ENCODE data around the gene C11orf98.
A peak's percentile ranks its signal among the peaks of the same experiment; 100 is the strongest.
"Not testable (repeated sequence)": the region's sequence is repeated elsewhere in the genome, so short reads cannot be mapped to it uniquely, and the experiment has no call there.

The C11orf98 gene

DNA sequence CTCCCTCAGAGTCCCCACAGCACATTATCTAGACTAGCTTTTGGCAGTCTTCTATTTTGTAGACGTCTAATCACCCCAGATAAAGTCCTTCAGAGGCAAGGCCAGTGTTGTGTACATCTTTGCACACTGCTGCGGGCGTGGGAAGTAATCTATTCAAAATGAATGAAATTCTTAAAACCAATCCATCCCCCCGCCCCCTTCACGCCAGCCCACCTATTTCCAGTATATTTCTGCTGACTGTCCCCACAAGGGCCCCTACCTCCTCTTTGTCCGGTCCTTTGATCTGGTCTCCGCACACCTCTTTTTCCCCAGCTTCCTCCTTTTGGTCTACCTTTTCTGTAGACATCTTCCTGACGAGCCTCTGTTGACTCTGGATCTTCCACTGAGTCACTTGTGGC lies 41.8 kb upstream of the C11orf98 start:
- Histone ChIP-seq H3K27me3 (ENCODE audit: control insufficient read depth in 1 of 2, insufficient read depth in 2 of 2, low read length in 2 of 2) (no peaks in the 10 kb centered on the region), H3K27ac (ENCODE audit: low read depth, low read length) (peak overlapping the region; percentile 47), H3K9ac (ENCODE audit: low read depth in 1 of 2, low read length in 2 of 2) (peak overlapping the region; percentile 75 to 76), H3K9me3 (ENCODE audit: control insufficient read depth in 1 of 2, low read length in 2 of 2) (no peaks in the 10 kb centered on the region), H3K4me1 (ENCODE audit: control insufficient read depth in 1 of 2, insufficient read depth in 2 of 2, low read length in 2 of 2) (peaks cover 33 to 42% of the 10 kb centered on the region in 2 donors), H3K4me3 (ENCODE audit: low read depth in 1 of 2, low read length in 2 of 2) (peak overlapping the region; percentile 67 to 71), H3K36me3 (ENCODE audit: control insufficient read depth in 1 of 2, insufficient read depth in 2 of 2, low read length in 2 of 2) (peaks cover 10 to 19% of the 10 kb centered on the region in 2 donors)

DNA sequence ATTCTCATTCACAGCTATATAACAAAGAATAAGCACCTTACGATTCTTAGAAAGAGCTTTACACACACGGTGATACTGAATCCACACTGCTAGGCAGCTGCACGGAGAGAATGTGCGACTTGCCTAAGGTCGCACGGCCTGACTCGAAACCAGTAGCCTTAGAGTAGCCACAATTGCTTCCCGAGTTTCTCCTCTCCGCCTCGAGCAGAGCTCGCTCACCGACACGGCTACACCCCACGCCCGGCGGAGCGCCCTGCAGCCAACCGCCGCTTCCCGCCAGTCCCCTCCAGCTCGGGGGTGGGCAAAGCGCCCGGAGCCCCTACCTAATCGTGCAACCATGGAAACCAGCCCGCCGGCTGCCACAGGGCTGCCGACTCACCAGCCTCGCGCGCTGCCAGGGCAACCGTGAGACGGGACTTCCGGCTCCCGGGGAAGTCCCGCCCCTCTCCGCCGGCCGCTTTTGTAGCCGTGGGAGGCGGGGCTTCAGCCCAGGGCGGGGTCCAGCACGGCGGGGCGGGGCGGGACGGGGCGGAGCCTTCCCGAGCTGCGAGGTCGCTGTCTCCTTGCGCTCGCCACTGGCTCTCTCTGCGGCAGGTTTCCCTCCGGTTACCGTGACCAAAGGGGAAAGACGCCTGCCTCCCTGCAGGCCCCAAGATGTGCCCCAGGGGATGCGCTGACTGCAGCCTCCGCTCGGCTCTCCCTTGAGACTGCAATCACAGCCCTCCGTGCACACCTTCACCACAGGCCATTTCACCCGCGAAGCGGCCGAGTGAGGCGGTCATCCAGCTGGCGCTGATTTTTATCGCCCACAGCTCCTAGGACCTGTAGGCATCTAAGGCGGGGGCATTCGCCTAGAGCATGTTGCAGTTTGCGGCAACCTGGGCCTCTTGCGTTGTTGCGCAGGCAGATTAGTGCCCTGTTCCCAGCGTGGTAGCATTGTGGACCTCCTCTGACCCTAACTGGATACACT lies 41.2 kb upstream of the C11orf98 start:
- Histone ChIP-seq H3K9ac (ENCODE audit: low read depth in 1 of 2, low read length in 2 of 2) (peak overlapping the region; percentile 75 to 76), H3K36me3 (ENCODE audit: control insufficient read depth in 1 of 2, insufficient read depth in 2 of 2, low read length in 2 of 2) (peaks cover 7 to 21% of the 10 kb centered on the region in 2 donors), H3K27me3 (ENCODE audit: control insufficient read depth in 1 of 2, insufficient read depth in 2 of 2, low read length in 2 of 2) (no peaks in the 10 kb centered on the region), H3K4me1 (ENCODE audit: control insufficient read depth in 1 of 2, insufficient read depth in 2 of 2, low read length in 2 of 2) (peaks cover 33 to 42% of the 10 kb centered on the region in 2 donors), H3K9me3 (ENCODE audit: control insufficient read depth in 1 of 2, low read length in 2 of 2) (no peaks in the 10 kb centered on the region), H3K4me3 (ENCODE audit: low read depth in 1 of 2, low read length in 2 of 2) (peak overlapping the region; percentile 81 to 87), H3K27ac (ENCODE audit: low read depth, low read length) (peak overlapping the region; percentile 70)

DNA sequence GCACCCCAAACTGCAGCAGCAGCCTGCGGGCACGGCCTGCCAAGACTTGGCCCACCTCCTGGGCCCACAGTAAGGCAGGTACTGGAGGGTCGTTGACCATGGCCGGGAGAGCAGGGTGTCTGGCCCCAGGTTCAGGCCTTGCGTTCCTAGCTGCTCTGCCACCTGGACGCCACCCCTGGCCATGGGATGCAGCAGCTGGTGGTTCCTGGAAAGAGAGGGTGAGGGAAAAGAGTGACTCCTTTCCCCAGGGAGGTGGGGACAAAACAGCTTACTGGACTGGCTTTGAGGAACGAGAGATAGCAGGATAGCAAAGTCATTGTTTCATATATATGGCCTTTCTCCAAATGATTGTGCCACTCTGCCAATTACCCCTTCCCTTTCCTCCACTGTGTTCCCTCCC lies 40.4 kb upstream of the C11orf98 start:
- Histone ChIP-seq H3K9ac (ENCODE audit: low read depth in 1 of 2, low read length in 2 of 2) (peak overlapping the region; percentile 40 to 76), H3K4me1 (ENCODE audit: control insufficient read depth in 1 of 2, insufficient read depth in 2 of 2, low read length in 2 of 2) (peaks cover 31 to 38% of the 10 kb centered on the region in 2 donors), H3K4me3 (ENCODE audit: low read depth in 1 of 2, low read length in 2 of 2) (peak overlapping the region; percentile 81 to 87)

GRCh38 chr11:62703921-62704320 lies 38.9 kb upstream of the C11orf98 start:
- H3K27ac ChIP-seq (ENCODE audit: low read depth, low read length); H3K9ac ChIP-seq (ENCODE audit: low read depth in 1 of 2, low read length in 2 of 2); H3K27me3 ChIP-seq (ENCODE audit: control insufficient read depth in 1 of 2, insufficient read depth in 2 of 2, low read length in 2 of 2): not testable (repeated sequence)

More for the DNA sequence above, 40.4 kb upstream of the C11orf98 start:
- H3K36me3 ChIP-seq (ENCODE audit: control insufficient read depth in 1 of 2, insufficient read depth in 2 of 2, low read length in 2 of 2), result peaks cover 7 to 16% of the 10 kb centered on the region in 2 donors
- H3K9me3 ChIP-seq (ENCODE audit: control insufficient read depth in 1 of 2, low read length in 2 of 2), result no peaks in the 10 kb centered on the region
- H3K27ac ChIP-seq (ENCODE audit: low read depth, low read length), result peak overlapping the region; percentile 70
- H3K27me3 ChIP-seq (ENCODE audit: control insufficient read depth in 1 of 2, insufficient read depth in 2 of 2, low read length in 2 of 2), result no peaks in the 10 kb centered on the region

DNA sequence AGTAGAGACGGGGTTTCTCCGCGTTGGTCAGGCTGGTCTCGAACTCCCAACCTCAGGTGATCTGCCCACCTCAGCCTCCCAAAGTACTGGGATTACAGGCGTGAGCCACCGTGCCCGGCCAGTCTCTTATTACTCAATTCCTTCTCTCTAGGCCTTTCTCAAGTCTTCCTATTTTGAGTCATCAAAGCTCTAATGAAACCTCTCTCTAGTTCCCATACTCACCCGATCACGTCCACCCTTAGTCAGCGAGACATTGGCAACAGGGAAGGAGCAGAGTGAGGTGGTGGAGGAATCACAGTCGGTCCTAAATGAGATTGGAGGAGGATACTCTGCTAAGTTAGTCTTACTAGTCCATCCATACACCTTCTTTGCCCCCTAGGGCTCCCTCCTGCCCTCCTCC lies 37.2 kb upstream of the C11orf98 start:
- H3K9me3 ChIP-seq (ENCODE audit: control insufficient read depth in 1 of 2, low read length in 2 of 2), result no peaks in the 10 kb centered on the region
- peaks cover 5 to 13% of the 10 kb centered on the region in 2 donors for H3K36me3 ChIP-seq (ENCODE audit: control insufficient read depth in 1 of 2, insufficient read depth in 2 of 2, low read length in 2 of 2)
- H3K4me1 ChIP-seq (ENCODE audit: control insufficient read depth in 1 of 2, insufficient read depth in 2 of 2, low read length in 2 of 2), result peaks cover 16 to 20% of the 10 kb centered on the region in 2 donors
- no peaks in the 10 kb centered on the region for H3K27me3 ChIP-seq (ENCODE audit: control insufficient read depth in 1 of 2, insufficient read depth in 2 of 2, low read length in 2 of 2)
- H3K27ac ChIP-seq (ENCODE audit: low read depth, low read length), result no peak overlapping the region
- H3K9ac ChIP-seq (ENCODE audit: low read depth in 1 of 2, low read length in 2 of 2), result no peak overlapping the region
- no peak overlapping the region for H3K4me3 ChIP-seq (ENCODE audit: low read depth in 1 of 2, low read length in 2 of 2)

More at GRCh38 chr11:62703921-62704320, 38.9 kb upstream of the C11orf98 start:
- H3K9me3 ChIP-seq (ENCODE audit: control insufficient read depth in 1 of 2, low read length in 2 of 2); H3K4me3 ChIP-seq (ENCODE audit: low read depth in 1 of 2, low read length in 2 of 2): not testable (repeated sequence)
- Histone ChIP-seq H3K4me1 (ENCODE audit: control insufficient read depth in 1 of 2, insufficient read depth in 2 of 2, low read length in 2 of 2) (peaks cover 22 to 30% of the 10 kb centered on the region in 2 donors), H3K36me3 (ENCODE audit: control insufficient read depth in 1 of 2, insufficient read depth in 2 of 2, low read length in 2 of 2) (peaks cover 5 to 13% of the 10 kb centered on the region in 2 donors)

- Histone ChIP-seq H3K4me1 (ENCODE audit: control insufficient read depth in 1 of 2, insufficient read depth in 2 of 2, low read length in 2 of 2) (no peaks in the 10 kb centered on the region), H3K36me3 (ENCODE audit: control insufficient read depth in 1 of 2, insufficient read depth in 2 of 2, low read length in 2 of 2) (peaks cover 20 to 28% of the 10 kb centered on the region in 2 donors), H3K4me3 (ENCODE audit: low read depth in 1 of 2, low read length in 2 of 2) (no peak overlapping the region), H3K27ac (ENCODE audit: low read depth, low read length) (no peak overlapping the region), H3K9me3 (ENCODE audit: control insufficient read depth in 1 of 2, low read length in 2 of 2) (no peaks in the 10 kb centered on the region), H3K27me3 (ENCODE audit: control insufficient read depth in 1 of 2, insufficient read depth in 2 of 2, low read length in 2 of 2) (no peaks in the 10 kb centered on the region), H3K9ac (ENCODE audit: low read depth in 1 of 2, low read length in 2 of 2) (no peak overlapping the region)
Observed at GRCh38 chr11:62694455-62695167, 29.6 kb upstream of the C11orf98 start.

GRCh38 chr11:62693624-62694023 lies 28.6 kb upstream of the C11orf98 start:
- not testable (repeated sequence) for H3K9me3 ChIP-seq (ENCODE audit: control insufficient read depth in 1 of 2, low read length in 2 of 2); H3K27me3 ChIP-seq (ENCODE audit: control insufficient read depth in 1 of 2, insufficient read depth in 2 of 2, low read length in 2 of 2); H3K4me1 ChIP-seq (ENCODE audit: control insufficient read depth in 1 of 2, insufficient read depth in 2 of 2, low read length in 2 of 2); H3K9ac ChIP-seq (ENCODE audit: low read depth in 1 of 2, low read length in 2 of 2); H3K4me3 ChIP-seq (ENCODE audit: low read depth in 1 of 2, low read length in 2 of 2); H3K27ac ChIP-seq (ENCODE audit: low read depth, low read length)
- peaks cover 20 to 28% of the 10 kb centered on the region in 2 donors for H3K36me3 ChIP-seq (ENCODE audit: control insufficient read depth in 1 of 2, insufficient read depth in 2 of 2, low read length in 2 of 2)

DNA sequence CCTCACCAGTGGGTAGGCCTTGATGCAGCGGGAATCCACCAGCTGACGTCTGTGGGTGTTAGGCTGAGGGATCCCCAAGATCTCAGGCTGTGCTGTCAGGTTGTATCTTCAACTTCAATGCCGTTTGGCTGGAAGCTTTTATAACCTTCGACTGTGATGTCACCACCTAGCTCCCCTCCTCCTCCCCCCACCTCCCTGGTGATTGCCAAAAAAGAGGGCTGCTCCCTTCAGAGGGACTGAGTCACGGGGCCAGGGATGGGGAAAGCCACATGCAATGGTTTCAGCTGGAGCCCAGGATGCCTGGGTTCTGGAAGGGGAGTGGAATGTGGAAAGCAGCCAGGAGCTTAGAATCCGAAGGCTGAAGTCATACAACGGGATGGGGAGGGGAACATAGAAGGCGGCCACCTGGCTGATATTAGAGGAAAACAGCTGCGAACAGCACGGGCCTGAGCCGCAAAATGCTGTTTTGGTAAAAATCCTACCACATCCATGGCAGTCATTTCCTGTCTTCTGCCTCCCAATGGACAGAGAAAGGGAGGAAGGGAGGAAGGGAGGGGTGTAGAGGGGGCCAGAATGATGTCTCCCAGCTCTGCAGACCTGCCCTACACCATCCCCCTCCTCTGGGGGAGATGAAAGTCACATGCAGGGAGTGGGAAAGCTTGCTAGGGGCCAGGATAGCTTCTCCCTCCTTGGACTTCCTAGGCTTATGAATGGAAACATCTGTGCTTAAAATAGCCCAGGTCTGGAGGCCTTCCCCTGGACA lies 24.6 kb upstream of the C11orf98 start, which contains the start of gene LRRN4CL:
Gene LRRN4CL (minus strand): TSS at position 110 of the 763 bp plus-strand sequence. CDS start 1,022 bp downstream, outside the sequence.
- Histone ChIP-seq H3K27me3 (ENCODE audit: control insufficient read depth in 1 of 2, insufficient read depth in 2 of 2, low read length in 2 of 2) (no peaks in the 10 kb centered on the region), H3K4me3 (ENCODE audit: low read depth in 1 of 2, low read length in 2 of 2) (peak within 1 kb of the TSS; percentile 11 to 52), H3K27ac (ENCODE audit: low read depth, low read length) (no peak within 1 kb of the TSS), H3K36me3 (ENCODE audit: control insufficient read depth in 1 of 2, insufficient read depth in 2 of 2, low read length in 2 of 2) (peaks cover 20 to 28% of the 10 kb centered on the region in 2 donors), H3K4me1 (ENCODE audit: control insufficient read depth in 1 of 2, insufficient read depth in 2 of 2, low read length in 2 of 2) (no peaks in the 10 kb centered on the region), H3K9me3 (ENCODE audit: control insufficient read depth in 1 of 2, low read length in 2 of 2) (no peaks in the 10 kb centered on the region), H3K9ac (ENCODE audit: low read depth in 1 of 2, low read length in 2 of 2) (peak within 1 kb of the TSS; percentile 10 to 11)

- H3K9me3 ChIP-seq (ENCODE audit: control insufficient read depth in 1 of 2, low read length in 2 of 2), result no peaks in the 10 kb centered on the region
- H3K9ac ChIP-seq (ENCODE audit: low read depth in 1 of 2, low read length in 2 of 2), result peak overlapping the region in 1 of 2 donors; percentile 10
- no peak overlapping the region for H3K27ac ChIP-seq (ENCODE audit: low read depth, low read length)
- peak overlapping the region in 1 of 2 donors; percentile 52 for H3K4me3 ChIP-seq (ENCODE audit: low read depth in 1 of 2, low read length in 2 of 2)
- peaks cover 20 to 28% of the 10 kb centered on the region in 2 donors for H3K36me3 ChIP-seq (ENCODE audit: control insufficient read depth in 1 of 2, insufficient read depth in 2 of 2, low read length in 2 of 2)
- H3K4me1 ChIP-seq (ENCODE audit: control insufficient read depth in 1 of 2, insufficient read depth in 2 of 2, low read length in 2 of 2), result no peaks in the 10 kb centered on the region
- no peaks in the 10 kb centered on the region for H3K27me3 ChIP-seq (ENCODE audit: control insufficient read depth in 1 of 2, insufficient read depth in 2 of 2, low read length in 2 of 2)
Observed at GRCh38 chr11:62688491-62688890, 23.5 kb upstream of the C11orf98 start.
